ENCODE results near the gene FADS2. TPM values are rescaled to one million over a fixed set of nuclear protein-coding genes. Genes with fewer than 3 reads are reported as not detected.

FADS2 gene
- total and polyA plus RNA-seq, 2 of the 13 experiments (the other 11 are each of a cell fraction or from before 2014, with no cell fraction given) = 90.1 to 124 TPM

GRCh38 chr11:61784506-61784805, 43.6 kb upstream of the FADS2 start:
- WGBS (ENCODE audit: low lambda C conversion rate) = 98% methylated on average over 7 of the region's 7 CpGs
- in situ Hi-C loops (cut with HindIII; ENCODE audit: extremely low pct_ligation_motif_present, low pct_unique_long_range_greater_than_20kb) = loop anchor here (5.0 kb wide), 1 partner anchor 37 kb away; no protein-coding TSS in a partner anchor
- H3K9me3 ChIP-seq (ENCODE audit: low read length) = no peaks in the 10 kb centered on the region

GRCh38 chr11:61785837-61786402, 42.2 kb upstream of the FADS2 start:
- Histone ChIP-seq H3K9ac (ENCODE audit: insufficient read depth, low read depth, low read length) (no peak overlapping the region), H2AFZ (ENCODE audit: low read length) (no peak overlapping the region), H4K20me1 (ENCODE audit: insufficient read depth, low read length) (no peaks in the 10 kb centered on the region), H3K9me3 (ENCODE audit: low read length) (no peaks in the 10 kb centered on the region), H3K4me1 (ENCODE audit: insufficient read depth, low read length) (peaks cover 9% of the 10 kb centered on the region), H3K36me3 (replicated peaks in 1 of 2; ENCODE audit: control insufficient read depth in 1 of 2, insufficient read depth in 2 of 2, low read length in 2 of 2) (peaks cover 29 to 79% of the 10 kb centered on the region in 2 experiments), H3K27me3 (ENCODE audit: control insufficient read depth in 1 of 2, insufficient read depth in 2 of 2, low read length in 2 of 2) (no peaks in the 10 kb centered on the region), H3K4me2 (ENCODE audit: low read depth, low read length) (no peak overlapping the region), H3K4me3 (replicated peaks in 1 of 3; ENCODE audit: insufficient read depth in 1 of 3, low read depth in 2 of 3, low read length in 3 of 3) (no peak overlapping the region), H3K27ac (ENCODE audit: extremely low read length, insufficient read depth, low read length) (no peak overlapping the region), H3K79me2 (ENCODE audit: insufficient read depth, low read length) (no peaks in the 10 kb centered on the region)
- DNase-seq (ENCODE audit: low spot score) (no peak), ATAC-seq (no peak), FAIRE-seq (no peak)
- ChIA-PET POLR2A (interaction anchor here (1.1 kb wide), 1 partner anchor 29 kb away, joined by 3 read pairs; no protein-coding TSS in a partner anchor), CTCF (ENCODE audit: low intra/inter-chr PET ratio, low total read pairs) (no interaction called here)
- intact Hi-C loops (cut with micrococcal nuclease; ENCODE audit: unreplicated experiment) = no loop called here
- WGBS (ENCODE audit: low lambda C conversion rate) = 97% methylated on average over 9 of the region's 11 CpGs
- no TSS peak for BruUV-seq (replicated peaks)
- in situ Hi-C loops (cut with HindIII; ENCODE audit: extremely low pct_ligation_motif_present, low pct_unique_long_range_greater_than_20kb) = no loop called here
- no peak for TF ChIP-seq ZNF225 (CRISPR knock-in tag; IDR thresholded peaks at IDR 0.05)
- no peak for TF ChIP-seq ZNF652 (CRISPR knock-in tag; IDR thresholded peaks at IDR 0.05; ENCODE audit: borderline replicate concordance, low read depth)
- TF ChIP-seq ZNF44 (CRISPR knock-in tag; IDR thresholded peaks at IDR 0.05) = no peak
- peak; percentile 77 for TF ChIP-seq AGO2 (optimal IDR thresholded peaks at IDR 0.05; ENCODE audit: low read depth, low read length)
- no peak for TF ChIP-seq ZNF263 (CRISPR knock-in tag; IDR thresholded peaks at IDR 0.05)

More at GRCh38 chr11:61784506-61784805, 43.6 kb upstream of the FADS2 start:
- TF ChIP-seq ZFP90 (CRISPR knock-in tag; IDR thresholded peaks at IDR 0.05; ENCODE audit: borderline replicate concordance) (no peak), RARA (CRISPR knock-in tag; IDR thresholded peaks at IDR 0.05) (no peak), POLR2G (IDR thresholded peaks at IDR 0.05; ENCODE audit: low read depth, low read length) (0 out of 2 replicates have a peak, but pooled peaks have one; percentile 7), RFXAP (CRISPR knock-in tag; IDR thresholded peaks at IDR 0.05; ENCODE audit: borderline replicate concordance) (no peak), ZNF530 (CRISPR knock-in tag; IDR thresholded peaks at IDR 0.05; ENCODE audit: low read depth) (no peak), SAP130 (CRISPR knock-in tag; IDR thresholded peaks at IDR 0.05; ENCODE audit: low read depth) (no peak)
- ChIA-PET POLR2A (interaction anchor here (1.2 to 1.8 kb wide), 4 partner anchors 15 to 324 kb away, joined by 3 to 5 read pairs (median 4); no protein-coding TSS in a partner anchor), CTCF (ENCODE audit: low intra/inter-chr PET ratio, low total read pairs) (no interaction called here)
- Histone ChIP-seq H3K27ac (ENCODE audit: extremely low read length, insufficient read depth, low read length) (no peak overlapping the region), H2AFZ (ENCODE audit: low read length) (no peak overlapping the region), H3K36me3 (replicated peaks in 1 of 2; ENCODE audit: control insufficient read depth in 1 of 2, insufficient read depth in 2 of 2, low read length in 2 of 2) (peaks cover 28 to 82% of the 10 kb centered on the region in 2 experiments), H3K4me2 (ENCODE audit: low read depth, low read length) (no peak overlapping the region), H3K9ac (ENCODE audit: insufficient read depth, low read depth, low read length) (no peak overlapping the region), H3K79me2 (ENCODE audit: insufficient read depth, low read length) (no peaks in the 10 kb centered on the region), H3K27me3 (ENCODE audit: control insufficient read depth in 1 of 2, insufficient read depth in 2 of 2, low read length in 2 of 2) (no peaks in the 10 kb centered on the region), H3K4me3 (replicated peaks in 1 of 3; ENCODE audit: insufficient read depth in 1 of 3, low read depth in 2 of 3, low read length in 3 of 3) (no peak overlapping the region), H4K20me1 (ENCODE audit: insufficient read depth, low read length) (no peaks in the 10 kb centered on the region), H3K4me1 (ENCODE audit: insufficient read depth, low read length) (peaks cover 6% of the 10 kb centered on the region; the same call in 1 of the 2 replicates)
- BruUV-seq (replicated peaks) = no TSS peak
- FAIRE-seq (no peak), ATAC-seq (no peak), DNase-seq (ENCODE audit: low spot score) (no peak)
- intact Hi-C loops (cut with micrococcal nuclease; ENCODE audit: unreplicated experiment) = no loop called here

Data from HepG2 (cell line).